Bronchial epithelial cell (primary cell): ENCODE results near the gene ENTPD8. TPM values are rescaled to one million over a fixed set of nuclear protein-coding genes. Genes with fewer than 3 reads are reported as not detected.
"Not testable (repeated sequence)": the region's sequence is repeated elsewhere in the genome, so short reads cannot be mapped to it uniquely, and the experiment has no call there.

Experiments used
- DNase-seq: peaks from one replicate; pipeline ENCODE4 v3.0.0-alpha.2; 2010; ENCODE audit warnings: low read depth
- FAIRE-seq: peaks from 2 replicates; lab custom pipeline; 2011; peaks lifted over from hg19 to GRCh38; lab: Jason Lieb, UNC
- H3K27me3 ChIP-seq: 2 replicates; pipeline ENCODE4 v1.5.1; 2011; ENCODE audit warnings: low read length; ENCODE audit not compliant: control insufficient read depth, insufficient read depth
- H3K36me3 ChIP-seq: 2 replicates; pipeline ENCODE4 v1.5.1; 2011; ENCODE audit warnings: low read length; ENCODE audit not compliant: control insufficient read depth, insufficient read depth
- H3K4me3 ChIP-seq: 2 replicates; pipeline ENCODE4 v1.5.1; 2011; ENCODE audit warnings: mild to moderate bottlenecking, low read depth, low read length, control low read depth
- total RNA-seq: library from RNA; depleted of rRNA; stranded (reverse); fragments of >200 nt; gene quantifications from 2 replicates; pipeline ENCODE4 v1.2.1, GENCODE V29; 2014
- TF ChIP-seq, protein P1 (sequence below): IDR thresholded peaks from 2 replicates; pipeline ENCODE4 v1.5.1; 2011; ENCODE audit warnings: mild to moderate bottlenecking, moderate library complexity, low read length, control low read depth, inconsistent platforms; ENCODE audit not compliant: insufficient read depth, severe bottlenecking

ENTPD8 gene
- total RNA-seq, 1 donor from 2014 or later, result not detected

DNA sequence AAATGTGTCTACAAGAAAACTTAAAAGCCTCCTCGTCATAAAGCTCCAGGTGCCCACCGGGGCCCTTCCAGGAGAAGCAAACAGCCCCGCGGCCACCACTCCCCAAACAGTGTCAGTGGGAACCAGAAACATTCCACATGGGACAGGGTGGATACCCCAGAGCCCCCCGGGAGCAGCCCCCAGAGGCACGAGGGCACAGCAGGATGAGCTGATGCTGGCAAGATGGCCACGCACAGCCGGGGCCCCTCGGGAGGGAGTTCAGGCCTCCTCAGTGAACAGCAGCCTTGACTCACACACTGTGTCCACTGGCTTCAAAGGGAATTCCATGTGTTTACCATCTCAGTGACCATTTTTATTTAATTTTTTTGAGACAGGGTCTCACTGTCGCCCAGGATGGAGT, 28.7 kb downstream of the ENTPD8 start:
- no peak for FAIRE-seq
- Histone ChIP-seq H3K36me3 (no peaks in the 10 kb centered on the region), H3K4me3 (no peak overlapping the region), H3K27me3 (no peaks in the 10 kb centered on the region)
- TF ChIP-seq, protein P1, sequence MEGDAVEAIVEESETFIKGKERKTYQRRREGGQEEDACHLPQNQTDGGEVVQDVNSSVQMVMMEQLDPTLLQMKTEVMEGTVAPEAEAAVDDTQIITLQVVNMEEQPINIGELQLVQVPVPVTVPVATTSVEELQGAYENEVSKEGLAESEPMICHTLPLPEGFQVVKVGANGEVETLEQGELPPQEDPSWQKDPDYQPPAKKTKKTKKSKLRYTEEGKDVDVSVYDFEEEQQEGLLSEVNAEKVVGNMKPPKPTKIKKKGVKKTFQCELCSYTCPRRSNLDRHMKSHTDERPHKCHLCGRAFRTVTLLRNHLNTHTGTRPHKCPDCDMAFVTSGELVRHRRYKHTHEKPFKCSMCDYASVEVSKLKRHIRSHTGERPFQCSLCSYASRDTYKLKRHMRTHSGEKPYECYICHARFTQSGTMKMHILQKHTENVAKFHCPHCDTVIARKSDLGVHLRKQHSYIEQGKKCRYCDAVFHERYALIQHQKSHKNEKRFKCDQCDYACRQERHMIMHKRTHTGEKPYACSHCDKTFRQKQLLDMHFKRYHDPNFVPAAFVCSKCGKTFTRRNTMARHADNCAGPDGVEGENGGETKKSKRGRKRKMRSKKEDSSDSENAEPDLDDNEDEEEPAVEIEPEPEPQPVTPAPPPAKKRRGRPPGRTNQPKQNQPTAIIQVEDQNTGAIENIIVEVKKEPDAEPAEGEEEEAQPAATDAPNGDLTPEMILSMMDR, result no peak
- DNase-seq, result no peak

DNA sequence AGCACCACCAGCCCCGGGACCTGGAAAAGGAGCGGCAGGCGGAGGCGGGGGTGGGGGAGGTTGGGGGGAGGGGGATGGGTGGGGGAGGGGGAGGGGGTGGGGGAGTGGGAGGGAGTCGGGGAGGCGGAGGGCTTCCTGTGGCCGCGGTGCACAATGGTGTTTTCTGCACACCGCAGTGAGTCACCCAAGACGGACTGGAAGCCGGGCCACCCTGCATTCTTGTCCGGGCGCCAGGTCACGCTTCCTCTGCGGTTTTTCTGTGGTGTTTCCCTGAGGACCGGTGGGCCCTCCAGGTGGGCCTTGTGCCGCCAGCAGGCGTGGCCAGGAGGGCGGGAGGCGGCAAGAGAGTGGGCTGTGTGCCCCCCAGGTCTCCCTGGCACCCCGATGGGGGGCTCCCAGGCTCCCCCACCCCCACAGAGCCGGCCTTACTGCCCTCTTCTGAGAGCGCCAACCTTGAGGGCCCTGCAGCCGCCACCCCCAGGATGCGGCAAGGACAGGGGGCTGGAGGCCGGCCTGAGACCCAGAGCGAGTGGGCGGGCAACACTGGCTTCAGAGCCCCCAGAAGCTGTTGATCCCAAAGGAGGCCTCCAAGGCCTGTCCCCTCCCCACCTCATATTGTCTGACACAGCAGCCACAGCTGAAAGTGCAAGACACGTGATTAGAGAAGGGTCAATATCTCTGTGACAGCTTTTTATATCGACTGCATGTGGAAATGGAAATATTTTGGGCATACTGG, 29.3 kb downstream of the ENTPD8 start:
- FAIRE-seq (no peak), DNase-seq (peak; percentile 72)
- no peak overlapping the region for H3K4me3 ChIP-seq

DNA sequence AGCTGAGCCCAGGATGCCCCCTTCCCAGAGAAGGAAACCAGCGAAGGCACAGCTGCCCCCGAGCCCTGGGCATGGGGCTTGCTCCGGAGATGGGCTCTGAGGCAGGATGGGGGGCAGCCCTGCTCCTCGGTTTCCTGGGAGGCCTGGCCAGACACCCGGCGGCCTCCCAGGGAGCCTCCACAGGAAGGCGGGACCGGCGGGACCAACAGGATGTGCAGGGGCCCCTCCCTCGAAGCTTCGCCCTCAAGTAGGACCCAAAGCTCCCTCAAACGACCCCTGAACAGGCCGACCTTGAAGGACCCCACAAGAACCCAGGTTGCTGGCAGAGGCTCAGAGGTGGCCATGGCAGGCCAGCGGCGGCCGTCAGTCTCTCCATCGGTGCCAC, 29.9 kb downstream of the ENTPD8 start:
- H3K4me3 ChIP-seq, result no peak overlapping the region
- H3K27me3 ChIP-seq, result peaks cover 2% of the 10 kb centered on the region
- no peaks in the 10 kb centered on the region for H3K36me3 ChIP-seq
- DNase-seq (no peak), FAIRE-seq (no peak)
- TF ChIP-seq, protein P1, result no peak

More for the DNA sequence above, 29.3 kb downstream of the ENTPD8 start:
- no peaks in the 10 kb centered on the region for H3K36me3 ChIP-seq
- TF ChIP-seq, protein P1, result no peak
- H3K27me3 ChIP-seq, result no peaks in the 10 kb centered on the region

DNA sequence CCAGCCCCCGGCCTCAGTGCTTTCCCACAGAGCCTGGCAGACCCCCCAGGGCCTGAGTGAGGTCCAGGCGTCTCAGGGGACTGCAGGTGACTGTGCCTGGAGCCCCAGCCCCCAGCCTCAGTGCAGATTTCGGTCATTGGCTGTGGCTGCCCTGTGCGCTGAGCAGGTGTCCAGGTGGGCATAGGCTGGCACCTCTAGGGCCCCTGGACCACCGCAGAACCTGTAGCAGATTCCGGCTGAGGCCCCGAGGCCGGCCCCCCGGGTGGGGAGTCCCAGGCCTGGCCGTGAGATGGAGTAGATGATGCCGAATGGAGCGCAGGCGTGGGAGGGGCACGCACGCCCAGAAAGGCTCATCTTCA, 30.3 kb downstream of the ENTPD8 start:
- Histone ChIP-seq H3K36me3 (no peaks in the 10 kb centered on the region), H3K27me3 (peaks cover 3% of the 10 kb centered on the region), H3K4me3 (no peak overlapping the region)
- FAIRE-seq, result no peak
- TF ChIP-seq, protein P1, result no peak
- no peak for DNase-seq

DNA sequence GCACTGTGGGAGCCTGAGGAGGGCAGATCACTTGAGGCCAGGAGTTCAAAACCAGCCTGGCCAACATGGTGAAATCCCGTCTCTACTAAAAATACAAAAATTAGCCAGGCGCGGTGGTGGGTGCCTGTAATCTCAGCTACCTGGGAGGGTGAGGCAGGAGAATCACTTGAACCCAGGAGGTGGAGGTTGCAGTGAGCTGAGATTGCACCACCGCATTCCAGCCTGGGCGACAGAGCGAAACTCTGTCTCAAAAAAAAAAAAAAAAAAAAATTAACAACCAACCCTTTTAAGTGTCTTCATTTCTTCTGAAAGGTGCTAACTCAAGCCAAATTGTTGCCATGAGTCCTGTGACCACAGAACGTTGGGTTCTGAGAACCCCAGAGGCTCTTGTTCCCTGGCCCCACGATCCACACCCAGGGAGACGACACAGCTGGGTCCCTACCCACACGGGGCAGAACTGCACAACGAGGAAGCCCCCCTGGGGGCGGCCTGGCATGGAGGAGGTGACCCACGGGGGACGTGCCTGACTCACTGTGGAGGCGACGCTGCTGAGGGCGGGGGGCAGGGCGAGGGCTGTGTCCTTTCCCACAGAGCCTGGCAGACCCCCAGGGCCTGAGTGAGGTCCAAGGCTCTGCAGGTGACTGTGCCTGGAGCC, 30.8 kb downstream of the ENTPD8 start:
- not testable (repeated sequence) for H3K27me3 ChIP-seq, FAIRE-seq, H3K4me3 ChIP-seq, DNase-seq, H3K36me3 ChIP-seq

DNA sequence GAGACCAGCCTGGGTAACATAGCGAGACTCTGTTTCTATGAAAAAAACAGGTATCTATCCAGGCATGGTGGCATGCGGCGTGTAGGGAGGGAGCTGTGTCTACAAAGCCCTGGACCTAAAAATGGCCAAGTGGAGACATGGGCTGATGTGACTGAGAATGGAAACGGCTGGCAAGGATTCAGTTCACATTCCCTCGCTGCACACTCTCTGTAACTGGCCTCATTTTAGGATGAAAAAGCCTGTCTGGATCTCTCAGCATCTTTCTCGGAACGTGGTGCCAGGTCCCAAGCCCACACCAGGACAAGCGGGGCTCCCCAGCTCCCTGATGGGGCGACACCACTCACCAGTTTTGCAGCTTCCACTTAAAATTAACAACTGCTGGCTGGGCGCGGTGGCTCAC, 31.6 kb downstream of the ENTPD8 start:
- DNase-seq (no peak), FAIRE-seq (no peak)
- H3K4me3 ChIP-seq, result no peak overlapping the region
- TF ChIP-seq, protein P1, result no peak
- H3K27me3 ChIP-seq, result peaks cover 3% of the 10 kb centered on the region
- no peaks in the 10 kb centered on the region for H3K36me3 ChIP-seq
